ENCODE results near the gene CCR6.

The CCR6 gene

GRCh38 chr6:167150941-167151549, 28.1 kb downstream of the CCR6 start:
- Mint-ChIP-seq H3K27ac (no peak overlapping the region), H3K4me1 (peaks cover 25% of the 10 kb centered on the region), H3K36me3 (ENCODE audit: low read depth) (no peaks in the 10 kb centered on the region), H3K4me3 (no peak overlapping the region), H3K9me3 (no peaks in the 10 kb centered on the region), H3K27me3 (ENCODE audit: low read depth) (peaks cover 46% of the 10 kb centered on the region)
- TF ChIP-seq CTCF (IDR thresholded peaks at IDR 0.05; ENCODE audit: unreplicated experiment in 3 of 3) = no peak

- no peaks in the 10 kb centered on the region for H3K9me3 Mint-ChIP-seq
- H3K27me3 Mint-ChIP-seq (ENCODE audit: low read depth) = peaks cover 42% of the 10 kb centered on the region
- H3K4me3 Mint-ChIP-seq = no peak overlapping the region
- H3K27ac Mint-ChIP-seq = no peak overlapping the region
- H3K4me1 Mint-ChIP-seq = peaks cover 21% of the 10 kb centered on the region
- no peaks in the 10 kb centered on the region for H3K36me3 Mint-ChIP-seq (ENCODE audit: low read depth)
- TF ChIP-seq CTCF (IDR thresholded peaks at IDR 0.05; ENCODE audit: unreplicated experiment in 3 of 3) = no peak
These were observed 28.8 kb downstream of the CCR6 start for GRCh38 chr6:167151648-167152047.

GRCh38 chr6:167152862-167153261, 30.0 kb downstream of the CCR6 start:
- H3K4me1 Mint-ChIP-seq = peaks cover 15% of the 10 kb centered on the region
- no peaks in the 10 kb centered on the region for H3K36me3 Mint-ChIP-seq (ENCODE audit: low read depth)
- no peak overlapping the region for H3K4me3 Mint-ChIP-seq
- H3K27me3 Mint-ChIP-seq (ENCODE audit: low read depth) = peaks cover 33% of the 10 kb centered on the region
- no peak for TF ChIP-seq CTCF (IDR thresholded peaks at IDR 0.05; ENCODE audit: unreplicated experiment in 3 of 3)
- H3K27ac Mint-ChIP-seq = no peak overlapping the region
- H3K9me3 Mint-ChIP-seq = no peaks in the 10 kb centered on the region

GRCh38 chr6:167153521-167153959, 30.6 kb downstream of the CCR6 start:
- no peak for TF ChIP-seq CTCF (IDR thresholded peaks at IDR 0.05; ENCODE audit: unreplicated experiment in 3 of 3)
- no peaks in the 10 kb centered on the region for H3K36me3 Mint-ChIP-seq (ENCODE audit: low read depth)
- H3K27me3 Mint-ChIP-seq (ENCODE audit: low read depth) = peaks cover 26% of the 10 kb centered on the region
- H3K4me3 Mint-ChIP-seq = no peak overlapping the region
- H3K27ac Mint-ChIP-seq = no peak overlapping the region
- H3K4me1 Mint-ChIP-seq = peaks cover 15% of the 10 kb centered on the region
- H3K9me3 Mint-ChIP-seq = no peaks in the 10 kb centered on the region

GRCh38 chr6:167154291-167154690, 31.4 kb downstream of the CCR6 start:
- peaks cover 26% of the 10 kb centered on the region for H3K27me3 Mint-ChIP-seq (ENCODE audit: low read depth)
- H3K27ac Mint-ChIP-seq = no peak overlapping the region
- H3K4me3 Mint-ChIP-seq = no peak overlapping the region
- peaks cover 15% of the 10 kb centered on the region for H3K4me1 Mint-ChIP-seq
- H3K36me3 Mint-ChIP-seq (ENCODE audit: low read depth) = no peaks in the 10 kb centered on the region
- no peaks in the 10 kb centered on the region for H3K9me3 Mint-ChIP-seq
- TF ChIP-seq CTCF (IDR thresholded peaks at IDR 0.05; ENCODE audit: unreplicated experiment in 3 of 3) = no peak

- H3K27me3 Mint-ChIP-seq (ENCODE audit: low read depth) = peaks cover 20% of the 10 kb centered on the region
- no peaks in the 10 kb centered on the region for H3K36me3 Mint-ChIP-seq (ENCODE audit: low read depth)
- no peaks in the 10 kb centered on the region for H3K9me3 Mint-ChIP-seq
- TF ChIP-seq CTCF (IDR thresholded peaks at IDR 0.05; ENCODE audit: unreplicated experiment in 3 of 3) = no peak
- H3K27ac Mint-ChIP-seq = no peak overlapping the region
- peaks cover 15% of the 10 kb centered on the region for H3K4me1 Mint-ChIP-seq
- no peak overlapping the region for H3K4me3 Mint-ChIP-seq
These were observed 32.0 kb downstream of the CCR6 start for GRCh38 chr6:167154895-167155294.
